Frontal cortex (tissue), 4 donors: ENCODE results near the gene CLMN. TPM values are rescaled to one million over a fixed set of nuclear protein-coding genes. Genes with fewer than 3 reads are reported as not detected.

ENCODE experiments used
- DNase-seq, 2 donors: peaks; one replicate each; pipeline ENCODE4 v3.0.0; 2012; ENCODE audit warnings: low spot score in 2 of 2
- FAIRE-seq: peaks from 2 replicates; lab custom pipeline; 2012; peaks lifted over from hg19 to GRCh38; lab: Jason Lieb, UNC
- total RNA-seq: library from RNA; depleted of rRNA; stranded (reverse); fragments of >200 nt; gene quantifications from one replicate; pipeline ENCODE4 v1.2.3, GENCODE V29; 2014
- donor health status: control.
- donor health status: control.
- donor health status: control.

The CLMN gene
- total RNA-seq, 1 donor from 2014 or later: 0.82 TPM

GRCh38 chr14:95253039-95253630, 66.6 kb downstream of the CLMN start:
- FAIRE-seq (no peak), DNase-seq (no peak)

GRCh38 chr14:95252219-95252618, 67.5 kb downstream of the CLMN start:
- DNase-seq (no peak), FAIRE-seq (no peak)

- FAIRE-seq (no peak), DNase-seq (no peak)
Measured at GRCh38 chr14:95250936-95251335, 68.8 kb downstream of the CLMN start.

- no peak for FAIRE-seq
Measured at GRCh38 chr14:95250140-95250769, 69.5 kb downstream of the CLMN start.

GRCh38 chr14:95248432-95248831, 71.3 kb downstream of the CLMN start:
- FAIRE-seq (no peak), DNase-seq (no peak)

More at GRCh38 chr14:95250140-95250769, 69.5 kb downstream of the CLMN start:
- no peak for DNase-seq

GRCh38 chr14:95246870-95247269, 72.8 kb downstream of the CLMN start:
- FAIRE-seq (no peak), DNase-seq (no peak)

GRCh38 chr14:95245334-95245733, 74.4 kb downstream of the CLMN start:
- DNase-seq (no peak), FAIRE-seq (no peak)

- FAIRE-seq: no peak
- DNase-seq: no peak
Measured at GRCh38 chr14:95244587-95244986, 75.1 kb downstream of the CLMN start.

GRCh38 chr14:95242870-95243269, 76.8 kb downstream of the CLMN start:
- DNase-seq: no peak
- FAIRE-seq: no peak

- no peak for DNase-seq
- FAIRE-seq: no peak
Measured at GRCh38 chr14:95240859-95241813, 78.6 kb downstream of the CLMN start.

- DNase-seq (no peak), FAIRE-seq (no peak)
Measured at GRCh38 chr14:95238487-95239298, 81.0 kb downstream of the CLMN start.

GRCh38 chr14:95237958-95238340, 81.8 kb downstream of the CLMN start:
- DNase-seq: no peak
- FAIRE-seq: no peak

- DNase-seq (no peak), FAIRE-seq (no peak)
Measured at GRCh38 chr14:95237121-95237957, 82.4 kb downstream of the CLMN start.

GRCh38 chr14:95236221-95236620, 83.5 kb downstream of the CLMN start:
- no peak for DNase-seq
- FAIRE-seq: no peak

GRCh38 chr14:95235767-95236166, 83.9 kb downstream of the CLMN start:
- FAIRE-seq (no peak), DNase-seq (no peak)

- no peak for DNase-seq
- FAIRE-seq: no peak
Measured at GRCh38 chr14:95235351-95235750, 84.4 kb downstream of the CLMN start.

- DNase-seq: no peak
- no peak for FAIRE-seq
Measured at GRCh38 chr14:95234426-95234825, 85.3 kb downstream of the CLMN start.

GRCh38 chr14:95233702-95234241, 85.9 kb downstream of the CLMN start:
- FAIRE-seq (no peak), DNase-seq (peak in 1 of 2 donors; percentile 34)
